ENCODE data around the gene FAM149A.

FAM149A gene

DNA sequence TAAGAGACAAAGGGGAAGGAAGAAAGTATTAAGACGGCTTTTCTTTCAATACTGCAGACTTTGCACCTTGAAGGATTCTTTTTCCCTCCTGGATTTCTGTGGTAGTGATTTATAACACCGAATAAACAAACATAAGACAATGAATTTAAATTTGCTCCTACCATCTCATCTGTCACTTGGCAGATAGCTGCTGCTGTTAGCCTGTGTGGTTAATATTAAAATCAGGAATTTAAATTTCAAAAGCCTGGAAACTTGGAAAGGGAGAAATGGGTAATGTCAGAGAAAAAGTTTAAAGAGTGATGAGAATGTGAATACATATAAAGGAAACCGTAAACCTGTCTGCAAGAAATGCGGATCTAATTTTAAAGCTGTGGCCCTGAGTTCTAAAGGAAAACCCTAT, 3.4 kb downstream of the FAM149A start:
- DNase-seq = no peak

GRCh38 chr4:186108391-186108790, 3.9 kb downstream of the FAM149A start:
- DNase-seq = no peak

GRCh38 chr4:186109245-186109644, 4.7 kb downstream of the FAM149A start:
- DNase-seq = no peak

- DNase-seq = no peak
Observed at GRCh38 chr4:186116697-186117096, 12.2 kb downstream of the FAM149A start.

DNA sequence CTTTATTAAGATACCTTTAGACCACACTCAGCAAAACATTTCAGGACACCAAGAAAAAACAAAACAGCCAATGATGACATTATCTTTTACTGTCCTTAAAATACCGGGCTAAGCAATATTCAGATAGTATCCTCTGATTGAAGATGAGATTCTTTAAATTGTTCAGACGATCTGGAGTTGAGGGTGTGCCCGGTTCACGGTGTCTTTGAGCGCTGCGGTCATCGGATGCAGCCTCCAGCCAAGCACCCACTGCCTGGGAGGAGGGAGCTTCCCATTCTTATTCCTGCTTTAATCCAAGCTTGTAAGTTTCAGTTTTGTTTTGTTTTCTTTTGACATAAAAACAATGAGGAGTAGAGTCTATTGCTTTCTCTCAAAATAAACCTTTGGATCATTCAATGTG, 14.1 kb downstream of the FAM149A start:
- DNase-seq = no peak

- no peak for DNase-seq
Observed at GRCh38 chr4:186121057-186121456, 16.6 kb downstream of the FAM149A start.

DNA sequence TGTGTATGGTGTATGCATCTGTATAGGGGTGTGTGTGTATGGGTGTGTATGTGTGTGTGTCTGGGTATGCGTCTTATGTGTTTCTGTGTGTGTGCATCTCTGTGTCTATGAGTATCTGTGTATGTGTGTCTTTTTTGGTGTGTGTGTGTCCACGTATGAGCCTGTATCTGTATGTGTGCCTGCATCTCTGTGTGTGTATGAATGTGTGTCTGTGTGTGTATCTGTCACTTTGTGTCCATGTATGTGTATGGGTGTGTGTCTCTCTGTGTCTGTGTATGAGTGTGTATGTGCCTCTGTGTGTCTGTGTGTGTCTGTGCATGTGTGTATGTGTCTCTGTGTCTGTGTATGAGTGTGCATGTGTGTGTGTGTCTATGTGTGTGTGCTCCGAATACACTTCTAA, 24.3 kb downstream of the FAM149A start:
- no peak for DNase-seq

- no peak for DNase-seq
Observed at GRCh38 chr4:186131935-186132334, 27.4 kb downstream of the FAM149A start.

DNA sequence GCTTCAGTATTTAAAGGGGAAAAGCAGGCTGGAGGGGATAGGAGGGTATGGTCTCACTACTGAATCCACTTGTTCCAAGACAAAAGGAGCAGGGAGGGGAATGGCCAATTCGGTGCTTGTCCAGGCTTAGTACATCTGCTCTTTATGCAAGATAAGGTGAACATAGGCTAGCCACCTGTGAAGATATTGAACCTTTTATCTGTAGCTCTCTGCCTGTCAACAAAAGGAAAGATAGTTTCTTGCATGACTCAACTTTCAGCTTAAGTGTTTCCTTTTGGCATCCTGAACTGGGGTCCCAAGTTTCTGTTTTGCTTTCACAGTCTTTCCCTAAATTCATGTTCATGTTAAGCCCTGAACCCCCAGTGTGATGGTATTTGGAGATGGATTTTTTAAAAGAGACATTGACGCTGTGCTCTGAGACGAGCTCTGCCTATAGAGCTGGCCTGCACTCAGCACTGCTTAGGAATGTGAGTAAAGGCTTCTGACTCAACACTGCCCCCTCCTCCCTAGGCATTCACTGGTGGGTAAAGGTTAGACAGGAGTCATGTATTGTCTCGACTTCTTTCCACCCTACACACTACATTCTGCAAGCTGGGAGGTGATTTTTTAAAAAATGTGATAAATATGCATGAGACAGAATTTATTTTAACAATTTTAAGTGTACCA, 28.2 kb downstream of the FAM149A start:
- no peak for DNase-seq

DNA sequence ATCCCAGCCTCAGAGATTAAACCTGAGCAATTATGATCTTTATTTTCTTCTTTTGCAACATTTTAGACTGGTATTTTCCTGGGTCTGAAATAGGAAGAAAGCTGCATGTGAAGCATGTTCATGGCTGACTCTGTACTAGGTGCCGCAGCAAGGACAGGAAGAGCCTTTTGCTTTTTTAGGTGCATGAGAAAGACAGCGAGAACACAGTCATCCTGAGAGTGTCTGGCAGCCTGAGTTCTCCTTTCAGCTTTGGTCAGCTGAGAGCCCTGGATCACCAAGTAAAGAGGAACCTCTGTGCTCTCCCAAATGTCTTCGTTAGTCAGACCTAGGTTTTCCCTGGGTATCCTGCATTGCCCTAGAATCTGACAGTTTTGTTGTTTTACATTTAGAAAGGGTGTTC, 29.8 kb downstream of the FAM149A start:
- DNase-seq = no peak

GRCh38 chr4:186134861-186135260, 30.4 kb downstream of the FAM149A start:
- DNase-seq = no peak

DNA sequence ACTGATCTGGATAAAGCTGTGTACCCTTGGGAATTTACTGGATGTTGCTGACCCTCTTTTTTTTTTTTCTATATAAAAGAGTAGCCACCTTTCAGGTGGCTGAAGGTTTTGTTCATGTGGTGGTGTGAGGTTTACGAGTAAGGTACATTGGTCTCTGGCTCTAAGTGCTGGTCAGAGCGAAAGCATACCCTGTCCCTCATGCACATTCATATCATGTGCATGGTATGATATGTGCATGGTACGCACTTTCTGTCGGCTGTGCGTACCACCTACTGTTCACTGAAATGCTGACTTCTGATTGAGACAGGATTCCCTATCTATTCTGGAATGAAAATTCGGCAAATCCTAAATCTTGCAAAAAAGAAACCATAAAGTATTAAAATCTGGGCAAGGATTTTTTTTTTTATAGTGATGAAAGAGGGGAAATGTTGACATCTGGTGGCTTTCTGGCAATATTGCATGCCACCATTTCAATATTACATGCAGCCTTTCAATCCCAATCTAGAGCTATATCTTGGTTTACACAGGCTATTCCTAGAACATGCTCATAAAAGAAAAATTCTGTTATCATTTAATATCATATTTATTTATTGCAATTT, 32.8 kb downstream of the FAM149A start:
- no peak for DNase-seq

DNA sequence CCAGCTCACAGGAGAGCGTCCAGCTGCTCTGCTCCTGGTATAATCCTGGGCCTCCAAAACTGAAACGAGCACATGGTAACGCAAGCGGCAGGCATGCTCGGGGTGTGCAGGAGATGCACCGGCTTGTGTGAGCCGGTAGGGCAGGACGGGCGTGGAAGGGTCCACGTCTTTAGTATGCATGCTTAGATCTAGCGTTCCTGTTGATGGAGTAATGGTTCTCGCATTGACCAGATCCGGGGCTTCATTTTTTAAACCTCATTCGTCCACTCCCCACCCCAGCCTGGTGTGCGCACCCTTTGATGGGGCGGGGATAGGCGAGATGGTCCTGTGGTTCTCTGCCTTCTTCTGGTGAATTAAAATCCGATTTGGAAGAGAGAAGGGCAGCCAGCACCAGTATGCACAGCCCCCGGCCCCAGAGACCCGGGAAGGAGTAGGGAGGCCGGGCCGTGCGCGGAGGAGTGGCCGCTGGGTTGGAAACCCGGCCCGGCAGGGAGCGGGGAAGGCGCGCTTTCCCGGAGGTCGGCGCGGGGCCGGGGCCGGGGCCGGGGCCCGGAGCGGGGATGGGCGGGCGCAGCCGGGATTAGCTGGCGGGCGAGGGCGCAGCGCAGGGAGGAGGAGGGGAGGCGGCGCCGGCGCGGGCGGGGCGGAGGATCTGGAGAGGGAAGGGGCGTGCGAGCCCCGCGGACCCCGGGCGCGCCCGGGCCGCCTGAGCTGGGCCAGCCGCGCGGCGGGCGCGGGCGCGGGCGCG, 39.9 kb downstream of the FAM149A start:
- DNase-seq = no peak

- DNase-seq = no peak
Observed at GRCh38 chr4:186144946-186145569, 40.6 kb downstream of the FAM149A start.

GRCh38 chr4:186146458-186146857, 42.0 kb downstream of the FAM149A start:
- no peak for DNase-seq

DNA sequence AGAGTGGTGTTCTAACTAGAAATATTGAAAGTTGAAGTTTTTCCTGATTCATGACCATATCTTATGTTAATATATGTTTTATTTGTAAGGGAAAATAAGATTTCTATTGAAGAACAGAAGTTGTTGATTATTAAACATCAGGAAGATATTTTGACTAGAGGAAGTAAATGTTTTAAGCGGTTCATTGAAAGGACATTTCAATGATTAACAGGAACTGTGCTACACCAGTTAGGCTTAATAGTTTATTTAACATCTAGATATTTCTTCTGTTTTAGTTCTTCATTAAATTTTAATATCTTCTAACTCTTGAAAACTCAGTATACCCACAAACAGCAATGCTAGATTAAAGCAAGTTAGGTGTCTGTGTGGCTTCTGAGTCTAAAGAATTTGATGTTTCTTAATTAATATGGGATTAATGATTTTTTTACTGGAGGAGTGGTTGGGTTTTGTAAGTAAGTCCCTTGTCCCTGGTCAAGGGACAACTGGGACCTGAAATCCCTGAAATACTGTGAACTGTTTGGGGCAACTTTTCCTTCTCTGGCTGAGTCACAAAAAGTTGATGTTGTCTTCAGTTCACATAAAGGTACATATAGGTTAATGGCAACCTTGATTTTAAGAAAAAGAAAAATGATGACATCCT, 44.0 kb downstream of the FAM149A start:
- no peak for DNase-seq

GRCh38 chr4:186149872-186150271, 45.4 kb downstream of the FAM149A start:
- DNase-seq = peak; percentile 31

DNA sequence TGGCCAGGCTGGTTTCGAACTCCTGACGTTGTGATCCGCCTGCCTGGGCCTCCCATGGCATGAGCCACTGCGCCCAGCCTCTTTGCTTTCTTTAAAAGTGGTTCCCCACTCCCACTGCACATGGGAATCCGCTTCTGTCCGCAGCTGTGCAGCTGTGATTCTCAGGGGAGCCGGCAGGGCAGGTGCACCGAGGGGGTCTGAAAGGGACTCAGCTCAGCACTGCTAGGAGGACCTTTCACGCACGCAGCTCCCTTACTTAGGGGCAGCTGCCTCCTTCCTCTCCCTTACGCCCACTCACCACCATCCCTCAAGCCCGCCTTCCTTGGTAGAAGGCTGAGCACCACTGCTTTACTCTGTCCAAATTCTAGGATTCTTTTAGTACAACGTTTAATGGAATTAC, 46.4 kb downstream of the FAM149A start:
- DNase-seq = no peak

DNA sequence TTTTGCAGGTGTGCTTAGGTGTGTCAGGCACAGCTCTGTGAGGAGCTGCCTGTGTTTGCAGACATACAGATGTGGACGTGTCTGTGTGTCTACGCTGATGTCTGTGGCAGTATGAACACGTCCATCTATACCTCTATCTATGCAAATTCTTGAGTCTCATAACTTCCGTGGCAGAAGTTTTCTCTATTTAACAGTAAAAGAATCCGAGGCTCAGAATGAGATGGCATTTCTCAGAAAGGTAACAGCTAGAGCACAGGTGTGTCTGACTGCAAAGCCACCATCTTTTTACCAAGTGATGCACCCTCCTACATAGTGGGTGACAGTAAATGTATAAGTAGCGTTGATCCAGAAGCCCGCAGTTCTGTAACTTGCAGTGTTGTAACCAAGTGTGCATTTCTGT, 47.0 kb downstream of the FAM149A start:
- DNase-seq = no peak

- no peak for DNase-seq
Observed at GRCh38 chr4:186158021-186158813, 53.7 kb downstream of the FAM149A start.

DNA sequence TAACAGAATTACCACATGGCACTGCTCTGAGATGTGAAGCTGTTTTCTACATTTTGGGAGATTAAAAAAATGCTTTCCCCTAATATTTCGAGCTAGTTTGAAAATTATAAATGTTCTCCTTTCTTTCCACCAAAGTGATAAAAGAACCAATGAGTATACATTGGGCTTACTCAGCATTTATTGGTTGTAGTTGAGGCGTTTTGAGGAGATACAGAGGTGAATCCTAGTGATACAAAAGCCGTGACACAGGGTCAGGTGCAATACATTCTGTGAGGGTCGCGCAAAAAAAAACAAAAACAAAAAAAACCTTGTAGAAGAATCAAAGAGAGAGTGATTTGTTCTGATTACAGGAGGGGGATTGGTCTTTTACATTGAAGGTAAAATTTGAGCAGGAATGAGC, 54.5 kb downstream of the FAM149A start:
- no peak for DNase-seq

- DNase-seq = no peak
Observed at GRCh38 chr4:186159613-186160012, 55.1 kb downstream of the FAM149A start.

- peak; percentile 5 for DNase-seq
Observed at GRCh38 chr4:186161138-186161537, 56.6 kb downstream of the FAM149A start.

All from SHP77 treated with DMSO at 0.1 percent for 48 hours (cell line).